Endothelial cell (in vitro differentiated cells): ENCODE measurements around the gene EMC7. TPM values are rescaled to one million over a fixed set of nuclear protein-coding genes. Genes with fewer than 3 reads are reported as not detected.

Source experiments
- DNase-seq: peaks from one replicate; pipeline ENCODE4 v3.0.0; 2021; ENCODE audit warnings: low spot score
- H3K27ac Mint-ChIP-seq: one replicate; pipeline ENCODE4 v1.8.0; 2021; ENCODE audit warnings: mixed read lengths, inconsistent platforms; ENCODE audit not compliant: unreplicated experiment
- H3K27me3 Mint-ChIP-seq: one replicate; pipeline ENCODE4 v1.8.0; 2021; ENCODE audit warnings: mild to moderate bottlenecking, moderate library complexity, mixed read lengths, inconsistent platforms; ENCODE audit not compliant: unreplicated experiment
- H3K36me3 Mint-ChIP-seq: one replicate; pipeline ENCODE4 v1.8.0; 2021; ENCODE audit warnings: mild to moderate bottlenecking, low read depth, mixed read lengths, inconsistent platforms; ENCODE audit not compliant: unreplicated experiment
- H3K4me1 Mint-ChIP-seq: one replicate; pipeline ENCODE4 v1.8.0; 2021; ENCODE audit warnings: mild to moderate bottlenecking, mixed read lengths, inconsistent platforms; ENCODE audit not compliant: unreplicated experiment
- H3K4me3 Mint-ChIP-seq: one replicate; pipeline ENCODE4 v1.8.0; 2021; ENCODE audit warnings: mild to moderate bottlenecking, mixed read lengths, inconsistent platforms; ENCODE audit not compliant: unreplicated experiment
- H3K9me3 Mint-ChIP-seq: one replicate; pipeline ENCODE4 v1.8.0; 2021; ENCODE audit warnings: mixed read lengths, inconsistent platforms; ENCODE audit not compliant: unreplicated experiment
- total RNA-seq: library from RNA; stranded (reverse); fragmentation: NEBNext Ultra II Directional; extraction: Animal tissue kit (Norgen Biotek cat#: 25700); gene quantifications from one replicate; pipeline ENCODE4 v1.2.1, GENCODE V29; 2021; ENCODE audit not compliant: unreplicated experiment
- TF ChIP-seq, protein P1 (sequence below): fragments of 200-600 bp; sonication (generic); IDR thresholded peaks from one replicate; pipeline ENCODE4 v1.5.0; 2021; ENCODE audit warnings: antibody characterized with exemption; ENCODE audit not compliant: unreplicated experiment

Gene EMC7
- total RNA-seq, 1 donor from 2014 or later = 41.8 TPM

DNA sequence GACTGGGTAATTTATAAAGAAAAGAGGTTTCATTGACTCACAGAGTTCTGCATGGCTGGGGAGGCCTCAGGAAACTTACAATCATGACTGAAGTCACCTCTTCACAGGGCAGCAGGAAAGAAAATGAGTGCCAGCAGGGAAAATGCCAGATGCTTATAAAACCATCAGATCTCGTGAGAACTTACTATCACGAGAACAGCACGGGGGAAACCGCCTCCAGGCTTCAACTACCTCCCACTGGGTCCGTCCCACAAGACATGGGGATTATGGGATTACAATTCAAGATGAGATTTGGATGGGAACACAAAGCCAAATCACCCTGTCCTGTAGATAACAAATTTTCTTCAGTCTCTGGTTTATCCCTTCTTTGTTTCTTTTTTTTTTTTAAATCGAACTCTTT lies 31.7 kb downstream of the EMC7 start:
- TF ChIP-seq, protein P1, sequence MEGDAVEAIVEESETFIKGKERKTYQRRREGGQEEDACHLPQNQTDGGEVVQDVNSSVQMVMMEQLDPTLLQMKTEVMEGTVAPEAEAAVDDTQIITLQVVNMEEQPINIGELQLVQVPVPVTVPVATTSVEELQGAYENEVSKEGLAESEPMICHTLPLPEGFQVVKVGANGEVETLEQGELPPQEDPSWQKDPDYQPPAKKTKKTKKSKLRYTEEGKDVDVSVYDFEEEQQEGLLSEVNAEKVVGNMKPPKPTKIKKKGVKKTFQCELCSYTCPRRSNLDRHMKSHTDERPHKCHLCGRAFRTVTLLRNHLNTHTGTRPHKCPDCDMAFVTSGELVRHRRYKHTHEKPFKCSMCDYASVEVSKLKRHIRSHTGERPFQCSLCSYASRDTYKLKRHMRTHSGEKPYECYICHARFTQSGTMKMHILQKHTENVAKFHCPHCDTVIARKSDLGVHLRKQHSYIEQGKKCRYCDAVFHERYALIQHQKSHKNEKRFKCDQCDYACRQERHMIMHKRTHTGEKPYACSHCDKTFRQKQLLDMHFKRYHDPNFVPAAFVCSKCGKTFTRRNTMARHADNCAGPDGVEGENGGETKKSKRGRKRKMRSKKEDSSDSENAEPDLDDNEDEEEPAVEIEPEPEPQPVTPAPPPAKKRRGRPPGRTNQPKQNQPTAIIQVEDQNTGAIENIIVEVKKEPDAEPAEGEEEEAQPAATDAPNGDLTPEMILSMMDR = no peak
- H3K4me3 Mint-ChIP-seq = no peak overlapping the region
- peaks cover 4% of the 10 kb centered on the region for H3K27me3 Mint-ChIP-seq
- H3K9me3 Mint-ChIP-seq = no peaks in the 10 kb centered on the region
- no peaks in the 10 kb centered on the region for H3K36me3 Mint-ChIP-seq
- H3K4me1 Mint-ChIP-seq = no peaks in the 10 kb centered on the region
- H3K27ac Mint-ChIP-seq = no peak overlapping the region
- no peak for DNase-seq

DNA sequence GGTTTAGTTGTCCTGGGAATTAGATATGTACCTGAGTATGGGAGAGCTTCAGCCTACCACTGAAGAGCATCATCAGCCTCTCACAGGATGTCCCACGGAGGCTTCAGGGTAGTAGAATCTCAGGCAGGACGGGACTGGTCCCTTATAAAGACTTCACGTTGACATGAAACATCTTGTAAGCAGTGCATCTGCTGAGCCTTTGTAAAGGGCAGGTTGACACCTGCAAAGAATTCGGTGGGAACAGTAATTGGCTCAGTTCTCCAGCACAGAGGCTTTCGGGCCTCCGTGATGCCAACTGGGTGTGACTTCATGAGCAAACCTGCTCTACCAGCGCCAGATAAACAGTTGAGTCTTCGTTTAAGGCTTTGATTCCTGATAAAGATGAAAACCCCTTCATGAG lies 35.7 kb downstream of the EMC7 start:
- Mint-ChIP-seq H3K9me3 (no peaks in the 10 kb centered on the region), H3K4me1 (peaks cover 9% of the 10 kb centered on the region), H3K4me3 (no peak overlapping the region), H3K27ac (no peak overlapping the region), H3K36me3 (no peaks in the 10 kb centered on the region), H3K27me3 (peaks cover 4% of the 10 kb centered on the region)
- no peak for DNase-seq
- TF ChIP-seq, protein P1 = no peak

DNA sequence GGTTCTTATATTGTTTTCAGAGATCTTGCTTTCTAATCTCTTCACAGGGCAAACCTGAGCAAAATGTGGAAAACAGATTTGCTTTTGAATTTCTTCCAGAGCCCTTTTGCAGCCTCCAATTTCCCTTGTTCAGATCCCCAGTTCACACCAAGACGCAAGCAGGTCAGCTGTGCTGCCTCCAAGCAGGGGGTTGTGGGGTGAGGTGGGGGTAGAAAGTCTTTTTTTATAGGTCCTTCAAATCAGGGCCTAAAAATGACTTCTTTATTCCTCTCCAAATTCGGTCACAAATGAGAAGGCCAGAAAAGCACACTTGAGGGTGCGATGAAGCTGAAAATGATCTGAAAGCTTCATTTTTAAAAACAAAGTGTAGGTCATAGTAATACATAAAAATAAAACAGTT lies 36.4 kb downstream of the EMC7 start:
- Mint-ChIP-seq H3K27ac (no peak overlapping the region), H3K36me3 (no peaks in the 10 kb centered on the region), H3K4me3 (no peak overlapping the region), H3K27me3 (peaks cover 2% of the 10 kb centered on the region), H3K4me1 (peaks cover 9% of the 10 kb centered on the region), H3K9me3 (no peaks in the 10 kb centered on the region)
- TF ChIP-seq, protein P1 = no peak
- DNase-seq = no peak

DNA sequence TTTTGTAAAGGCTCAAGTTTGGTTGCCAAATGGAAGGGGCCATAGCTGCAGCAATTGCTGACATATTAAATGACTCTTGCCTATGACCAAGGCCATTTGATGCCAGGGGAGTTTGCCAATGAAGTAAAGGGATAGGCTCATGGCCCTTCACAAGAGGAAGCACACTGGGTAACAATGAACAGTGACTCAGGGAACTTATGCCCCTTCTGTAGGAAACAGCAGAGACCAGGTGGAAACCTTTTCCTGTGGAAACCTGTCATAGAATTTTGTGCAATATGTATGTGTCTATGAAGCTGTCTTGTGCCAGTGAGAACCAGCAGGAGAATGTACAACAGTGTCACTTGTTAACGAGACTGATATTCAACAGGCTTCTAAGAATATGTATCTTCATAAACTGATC lies 37.2 kb downstream of the EMC7 start:
- H3K36me3 Mint-ChIP-seq = no peaks in the 10 kb centered on the region
- H3K4me3 Mint-ChIP-seq = no peak overlapping the region
- no peaks in the 10 kb centered on the region for H3K27me3 Mint-ChIP-seq
- no peak for DNase-seq
- TF ChIP-seq, protein P1 = no peak
- H3K4me1 Mint-ChIP-seq = peaks cover 9% of the 10 kb centered on the region
- no peak overlapping the region for H3K27ac Mint-ChIP-seq
- no peaks in the 10 kb centered on the region for H3K9me3 Mint-ChIP-seq

DNA sequence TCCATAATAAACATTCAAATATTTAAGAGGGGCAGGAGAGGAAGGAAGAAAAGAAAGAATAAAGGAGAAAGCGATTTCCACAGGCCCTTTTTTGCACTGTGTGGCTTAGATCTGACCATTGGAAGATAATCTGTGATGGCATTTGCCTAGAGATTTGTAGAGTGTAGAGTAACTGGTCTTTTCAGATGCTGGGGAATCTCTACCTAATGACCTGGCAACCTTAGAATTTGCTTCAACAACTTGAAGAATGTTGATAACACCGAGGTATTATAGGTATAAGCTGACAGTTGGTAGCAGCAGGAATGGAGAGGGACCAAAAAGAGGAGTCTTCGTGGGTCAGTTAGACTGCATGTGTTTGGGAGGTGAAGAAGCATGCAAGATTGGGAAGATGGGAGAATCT lies 41.7 kb downstream of the EMC7 start:
- H3K27ac Mint-ChIP-seq = no peak overlapping the region
- DNase-seq = no peak
- H3K4me1 Mint-ChIP-seq = peaks cover 9% of the 10 kb centered on the region
- TF ChIP-seq, protein P1 = no peak
- no peaks in the 10 kb centered on the region for H3K9me3 Mint-ChIP-seq
- no peak overlapping the region for H3K4me3 Mint-ChIP-seq
- no peaks in the 10 kb centered on the region for H3K36me3 Mint-ChIP-seq
- H3K27me3 Mint-ChIP-seq = no peaks in the 10 kb centered on the region
